ENCODE results near the gene ZZZ3. TPM values are rescaled to one million over a fixed set of nuclear protein-coding genes. Genes with fewer than 3 reads are reported as not detected.

Gene ZZZ3
- total RNA-seq (10 to 100 TPM; 40.7 to 56.6 TPM), polyA plus RNA-seq (10 to 100 TPM; 14.6 to 19.8 TPM)
- long read RNA-seq, donor 1, full-length matches to known transcripts, result 2 of 35 reads
- long read RNA-seq, donor 1, partial matches to known transcripts, result 19 of 35 reads
- long read RNA-seq, donor 1, other reads (novel, unspliced or antisense), result 14 of 35 reads
- long read RNA-seq, donor 2, full-length matches to known transcripts, result 3 of 27 reads
- long read RNA-seq, donor 2, partial matches to known transcripts, result 3 of 27 reads
- long read RNA-seq, donor 2, other reads (novel, unspliced or antisense), result 21 of 27 reads

GRCh38 chr1:77682460-77683159 is at the start of gene ZZZ3:
Gene ZZZ3 (minus strand): TSS chr1:77682658. CDS start chr1:77633354, 49,304 bp downstream.
- Histone ChIP-seq H3K9me3 (ENCODE audit: control insufficient read depth, low read length) (no peaks in the 10 kb centered on the region), H3K27ac (ENCODE audit: low read depth in 1 of 2, low read length in 2 of 2) (peak within 1 kb of the TSS in 1 of 2 donors; percentile 82), H3K4me3 (ENCODE audit: low read length in 2 of 2) (peak within 1 kb of the TSS; percentile 87 to 96), H3K27me3 (ENCODE audit: control insufficient read depth in 1 of 2, insufficient read depth in 2 of 2, low read length in 1 of 2) (no peaks in the 10 kb centered on the region), H3K4me1 (ENCODE audit: control insufficient read depth in 1 of 2, insufficient read depth in 2 of 2, low read length in 2 of 2) (peaks cover 2% of the 10 kb centered on the region in 2 donors), H3K36me3 (ENCODE audit: control insufficient read depth in 1 of 2, insufficient read depth in 2 of 2, low read length in 1 of 2) (no peaks in the 10 kb centered on the region)
- intact Hi-C loops (cut with DNase I), result loop anchor here in 1 of 2 donors (10.0 kb wide), 2 partner anchors 202 to 1608 kb away; partner anchors contain the start of genes NEXN and ST6GALNAC3
- DNase-seq (peak; percentile 96 to 97), ATAC-seq (ENCODE audit: low FRiP score) (peak; percentile 94)
- WGBS, 2 donors, result 0% methylated on average over 55 to 56 of the region's 56 CpGs

DNA sequence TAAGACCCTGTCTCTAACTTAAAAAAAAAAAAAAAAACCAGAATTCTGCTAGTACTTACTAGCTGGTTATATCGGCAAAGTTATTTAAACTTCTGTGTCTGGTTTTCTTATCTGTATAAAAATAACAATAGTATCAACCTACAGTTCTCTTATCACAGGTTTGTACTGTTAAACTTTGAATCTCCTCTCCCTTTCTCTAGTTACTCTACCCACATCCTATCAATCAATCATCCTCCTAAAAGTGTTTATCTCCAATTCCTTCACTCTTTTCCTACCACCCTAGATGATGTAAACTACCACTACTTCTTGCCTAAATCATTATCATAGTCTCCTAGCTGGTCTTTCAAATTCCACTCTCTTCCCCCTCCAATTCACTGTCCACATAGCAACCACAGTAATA is 49.6 kb upstream of the ZZZ3 start:
- H3K36me3 ChIP-seq (ENCODE audit: control insufficient read depth in 1 of 2, insufficient read depth in 2 of 2, low read length in 1 of 2), result no peaks in the 10 kb centered on the region
- intact Hi-C loops (cut with DNase I), result no loop called here
- WGBS, 2 donors, result 37 to 45% methylated on average over 1 of the region's 1 CpG

DNA sequence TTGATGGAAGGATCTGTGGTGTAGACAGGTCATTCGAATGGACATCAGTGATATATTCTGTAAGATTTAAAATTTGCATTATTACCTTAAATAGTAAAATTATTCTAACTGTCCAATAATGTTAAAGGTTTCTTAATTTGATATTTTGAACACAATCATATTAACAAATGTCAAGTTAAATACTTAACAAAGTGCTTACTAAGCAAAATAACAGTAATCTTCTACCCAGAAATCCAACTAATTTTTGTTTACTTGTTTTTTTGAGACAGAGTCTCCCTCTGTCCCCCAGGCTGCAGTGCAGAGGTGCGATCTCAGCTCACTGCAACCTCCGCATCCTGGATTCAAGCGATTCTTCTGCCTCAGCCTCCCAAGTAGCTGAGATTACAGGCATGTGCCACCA is 43.2 kb upstream of the ZZZ3 start:
- intact Hi-C loops (cut with DNase I), result no loop called here
- Histone ChIP-seq H3K36me3 (ENCODE audit: control insufficient read depth in 1 of 2, insufficient read depth in 2 of 2, low read length in 1 of 2) (peaks cover 2 to 3% of the 10 kb centered on the region in 2 donors), H3K4me3 (ENCODE audit: low read length in 2 of 2) (no peak overlapping the region)

More for the DNA sequence above, 49.6 kb upstream of the ZZZ3 start:
- no peaks in the 10 kb centered on the region for H3K27me3 ChIP-seq (ENCODE audit: control insufficient read depth in 1 of 2, insufficient read depth in 2 of 2, low read length in 1 of 2)
- H3K9me3 ChIP-seq (ENCODE audit: control insufficient read depth, low read length), result no peaks in the 10 kb centered on the region
- H3K4me3 ChIP-seq (ENCODE audit: low read length in 2 of 2), result no peak overlapping the region
- no peaks in the 10 kb centered on the region for H3K4me1 ChIP-seq (ENCODE audit: control insufficient read depth in 1 of 2, insufficient read depth in 2 of 2, low read length in 2 of 2)
- H3K27ac ChIP-seq (ENCODE audit: low read depth in 1 of 2, low read length in 2 of 2), result no peak overlapping the region
- ATAC-seq (ENCODE audit: low FRiP score), result no peak
- no peak for DNase-seq

DNA sequence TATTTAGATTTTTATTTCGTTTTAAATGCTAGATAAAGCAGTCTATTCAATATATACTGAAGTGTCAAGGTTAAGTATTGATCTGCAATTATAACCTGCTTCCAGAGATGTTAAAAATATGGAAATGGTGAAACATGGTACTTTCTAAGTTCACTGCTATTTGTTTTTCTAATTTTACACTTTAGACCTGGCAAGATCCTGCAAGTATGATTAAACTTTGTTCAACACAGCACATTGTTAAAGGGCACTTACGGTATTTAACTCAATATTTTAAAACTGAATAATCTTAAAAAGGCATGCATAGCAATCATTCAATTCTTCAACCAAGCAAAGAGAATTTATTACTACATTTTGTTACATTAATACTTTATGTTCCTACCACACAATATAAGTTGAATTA is 35.7 kb upstream of the ZZZ3 start:
- Histone ChIP-seq H3K4me3 (ENCODE audit: low read length in 2 of 2) (no peak overlapping the region), H3K27me3 (ENCODE audit: control insufficient read depth in 1 of 2, insufficient read depth in 2 of 2, low read length in 1 of 2) (no peaks in the 10 kb centered on the region), H3K9me3 (ENCODE audit: control insufficient read depth, low read length) (no peaks in the 10 kb centered on the region), H3K4me1 (ENCODE audit: control insufficient read depth in 1 of 2, insufficient read depth in 2 of 2, low read length in 2 of 2) (no peaks in the 10 kb centered on the region), H3K27ac (ENCODE audit: low read depth in 1 of 2, low read length in 2 of 2) (no peak overlapping the region), H3K36me3 (ENCODE audit: control insufficient read depth in 1 of 2, insufficient read depth in 2 of 2, low read length in 1 of 2) (peaks cover 5 to 6% of the 10 kb centered on the region in 2 donors)
- 78 to 85% methylated on average over 2 of the region's 2 CpGs for WGBS, 2 donors
- DNase-seq (no peak), ATAC-seq (ENCODE audit: low FRiP score) (no peak)
- intact Hi-C loops (cut with DNase I), result no loop called here

More for the DNA sequence above, 43.2 kb upstream of the ZZZ3 start:
- no peaks in the 10 kb centered on the region for H3K4me1 ChIP-seq (ENCODE audit: control insufficient read depth in 1 of 2, insufficient read depth in 2 of 2, low read length in 2 of 2)
- H3K27me3 ChIP-seq (ENCODE audit: control insufficient read depth in 1 of 2, insufficient read depth in 2 of 2, low read length in 1 of 2), result no peaks in the 10 kb centered on the region
- 94 to 97% methylated on average over 4 of the region's 4 CpGs for WGBS, 2 donors
- ATAC-seq (ENCODE audit: low FRiP score) (no peak), DNase-seq (no peak)
- H3K9me3 ChIP-seq (ENCODE audit: control insufficient read depth, low read length), result no peaks in the 10 kb centered on the region
- H3K27ac ChIP-seq (ENCODE audit: low read depth in 1 of 2, low read length in 2 of 2), result no peak overlapping the region

DNA sequence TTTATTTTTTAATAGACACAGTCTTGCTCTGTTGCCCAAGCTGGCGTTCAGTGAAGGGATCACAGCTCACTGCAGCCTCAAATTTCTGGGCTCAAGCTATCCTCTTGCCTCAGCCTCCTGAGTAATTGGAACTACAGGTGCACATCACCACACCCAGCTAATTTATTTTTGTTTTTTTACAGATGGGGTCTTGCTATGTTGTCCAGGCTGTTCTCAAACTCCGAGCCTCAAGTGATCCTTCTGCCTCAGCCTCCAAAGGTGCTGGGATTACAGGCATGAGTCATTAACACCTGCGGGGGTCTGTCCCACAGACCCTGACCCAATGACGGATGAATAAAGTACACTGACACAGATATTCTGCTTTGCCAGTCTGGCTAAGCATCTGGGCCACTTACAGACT is 33.6 kb upstream of the ZZZ3 start:
- Histone ChIP-seq H3K36me3 (ENCODE audit: control insufficient read depth in 1 of 2, insufficient read depth in 2 of 2, low read length in 1 of 2) (peaks cover 3 to 6% of the 10 kb centered on the region in 2 donors), H3K27me3 (ENCODE audit: control insufficient read depth in 1 of 2, insufficient read depth in 2 of 2, low read length in 1 of 2) (no peaks in the 10 kb centered on the region), H3K4me1 (ENCODE audit: control insufficient read depth in 1 of 2, insufficient read depth in 2 of 2, low read length in 2 of 2) (no peaks in the 10 kb centered on the region), H3K9me3 (ENCODE audit: control insufficient read depth, low read length) (no peaks in the 10 kb centered on the region), H3K4me3 (ENCODE audit: low read length in 2 of 2) (no peak overlapping the region), H3K27ac (ENCODE audit: low read depth in 1 of 2, low read length in 2 of 2) (no peak overlapping the region)
- 93 to 96% methylated on average over 4 of the region's 4 CpGs for WGBS, 2 donors
- intact Hi-C loops (cut with DNase I), result no loop called here
- ATAC-seq (ENCODE audit: low FRiP score) (no peak), DNase-seq (no peak)

DNA sequence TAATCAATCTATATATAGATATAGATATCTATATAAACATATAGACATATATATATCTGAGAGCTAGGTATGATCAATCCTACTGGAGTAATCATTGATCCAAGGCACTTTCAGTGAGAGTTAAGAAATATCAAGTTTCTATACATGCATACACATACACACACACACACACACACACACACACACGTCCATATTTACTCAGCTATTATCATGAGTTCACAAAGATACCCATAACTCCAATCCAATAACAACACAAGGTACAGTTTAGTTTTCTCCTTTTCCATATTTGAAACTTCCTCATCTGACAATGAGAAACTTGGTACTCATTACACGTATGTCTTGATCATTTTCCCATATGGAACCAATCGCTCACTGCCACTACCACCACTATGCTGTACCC is 27.3 kb upstream of the ZZZ3 start:
- no peaks in the 10 kb centered on the region for H3K4me1 ChIP-seq (ENCODE audit: control insufficient read depth in 1 of 2, insufficient read depth in 2 of 2, low read length in 2 of 2)
- intact Hi-C loops (cut with DNase I), result no loop called here

GRCh38 chr1:77706321-77706720 is 23.9 kb upstream of the ZZZ3 start:
- H3K36me3 ChIP-seq (ENCODE audit: control insufficient read depth in 1 of 2, insufficient read depth in 2 of 2, low read length in 1 of 2), result peaks cover 4 to 5% of the 10 kb centered on the region in 2 donors
- no peak overlapping the region for H3K27ac ChIP-seq (ENCODE audit: low read depth in 1 of 2, low read length in 2 of 2)
- 94 to 97% methylated on average over 4 of the region's 4 CpGs for WGBS, 2 donors

More for the DNA sequence above, 27.3 kb upstream of the ZZZ3 start:
- no peaks in the 10 kb centered on the region for H3K27me3 ChIP-seq (ENCODE audit: control insufficient read depth in 1 of 2, insufficient read depth in 2 of 2, low read length in 1 of 2)
- no peak overlapping the region for H3K4me3 ChIP-seq (ENCODE audit: low read length in 2 of 2)
- H3K9me3 ChIP-seq (ENCODE audit: control insufficient read depth, low read length), result no peaks in the 10 kb centered on the region
- DNase-seq (no peak), ATAC-seq (ENCODE audit: low FRiP score) (no peak)
- no peak overlapping the region for H3K27ac ChIP-seq (ENCODE audit: low read depth in 1 of 2, low read length in 2 of 2)
- peaks cover 4 to 9% of the 10 kb centered on the region in 2 donors for H3K36me3 ChIP-seq (ENCODE audit: control insufficient read depth in 1 of 2, insufficient read depth in 2 of 2, low read length in 1 of 2)
- WGBS, 2 donors, result 83 to 84% methylated on average over 3 of the region's 3 CpGs

GRCh38 chr1:77704736-77705135 is 22.3 kb upstream of the ZZZ3 start:
- Histone ChIP-seq H3K36me3 (ENCODE audit: control insufficient read depth in 1 of 2, insufficient read depth in 2 of 2, low read length in 1 of 2) (peaks cover 4 to 8% of the 10 kb centered on the region in 2 donors), H3K4me3 (ENCODE audit: low read length in 2 of 2) (no peak overlapping the region), H3K9me3 (ENCODE audit: control insufficient read depth, low read length) (no peaks in the 10 kb centered on the region), H3K27me3 (ENCODE audit: control insufficient read depth in 1 of 2, insufficient read depth in 2 of 2, low read length in 1 of 2) (no peaks in the 10 kb centered on the region), H3K4me1 (ENCODE audit: control insufficient read depth in 1 of 2, insufficient read depth in 2 of 2, low read length in 2 of 2) (no peaks in the 10 kb centered on the region), H3K27ac (ENCODE audit: low read depth in 1 of 2, low read length in 2 of 2) (no peak overlapping the region)
- WGBS, 2 donors, result 35 to 47% methylated on average over 2 of the region's 2 CpGs
- intact Hi-C loops (cut with DNase I), result no loop called here
- DNase-seq (no peak), ATAC-seq (ENCODE audit: low FRiP score) (no peak)

More at GRCh38 chr1:77706321-77706720, 23.9 kb upstream of the ZZZ3 start:
- DNase-seq, result no peak
- Histone ChIP-seq H3K4me1 (ENCODE audit: control insufficient read depth in 1 of 2, insufficient read depth in 2 of 2, low read length in 2 of 2) (no peaks in the 10 kb centered on the region), H3K9me3 (ENCODE audit: control insufficient read depth, low read length) (no peaks in the 10 kb centered on the region), H3K27me3 (ENCODE audit: control insufficient read depth in 1 of 2, insufficient read depth in 2 of 2, low read length in 1 of 2) (no peaks in the 10 kb centered on the region), H3K4me3 (ENCODE audit: low read length in 2 of 2) (no peak overlapping the region)
- intact Hi-C loops (cut with DNase I), result no loop called here
- ATAC-seq (ENCODE audit: low FRiP score), result no peak

All from aorta (tissue), 5 donors.